Activated T-cell treated with anti-CD3 and anti-CD28 coated beads, Interleukin-2, amount 50 U/mL, for 72 hours (primary cell): ENCODE results near the gene MICOS13. TPM values are rescaled to one million over a fixed set of nuclear protein-coding genes. Genes with fewer than 3 reads are reported as not detected.

Source experiments
- ATAC-seq, 2 donors: fragments of 150-1000 bp; cut with Tn5 transposase; replicated peaks in 1 of 2; 2 replicates each; pipeline ENCODE4 v1.10.0; 2021; ENCODE audit warnings: moderate library complexity in 2 of 2, mild to moderate bottlenecking in 1 of 2
- DNase-seq, 2 donors: peaks; one replicate each; pipeline ENCODE4 v3.0.0; 2021 to 2022; ENCODE audit warnings: mixed read lengths in 1 of 2
- H3K27ac Mint-ChIP-seq: one replicate; pipeline ENCODE4 v1.8.0; 2022; ENCODE audit warnings: mild to moderate bottlenecking, moderate library complexity, mixed read lengths
- H3K27me3 Mint-ChIP-seq: one replicate; pipeline ENCODE4 v1.8.0; 2022; ENCODE audit warnings: low read depth, mixed read lengths
- H3K36me3 Mint-ChIP-seq, 2 donors: one replicate each; pipeline ENCODE4 v1.8.0; 2022; ENCODE audit warnings: mixed read lengths in 2 of 2, mild to moderate bottlenecking in 1 of 2; ENCODE audit not compliant: insufficient read depth in 2 of 2
- H3K4me1 Mint-ChIP-seq: one replicate; pipeline ENCODE4 v1.8.0; 2022; ENCODE audit warnings: low read depth, mixed read lengths
- H3K4me3 Mint-ChIP-seq, 2 donors: one replicate each; pipeline ENCODE4 v1.8.0; 2022; ENCODE audit warnings: mild to moderate bottlenecking in 2 of 2, mixed read lengths in 2 of 2, moderate library complexity in 2 of 2
- H3K9me3 Mint-ChIP-seq, 2 donors: one replicate each; pipeline ENCODE4 v1.8.0; 2022; ENCODE audit warnings: mixed read lengths in 2 of 2
- total RNA-seq, 2 donors: library from RNA; stranded (reverse); gene quantifications; one replicate each; pipeline ENCODE4 v1.2.3, GENCODE V29; 2022

Gene MICOS13
- total RNA-seq, 2 donors from 2014 or later = 33.8 to 34.1 TPM

DNA sequence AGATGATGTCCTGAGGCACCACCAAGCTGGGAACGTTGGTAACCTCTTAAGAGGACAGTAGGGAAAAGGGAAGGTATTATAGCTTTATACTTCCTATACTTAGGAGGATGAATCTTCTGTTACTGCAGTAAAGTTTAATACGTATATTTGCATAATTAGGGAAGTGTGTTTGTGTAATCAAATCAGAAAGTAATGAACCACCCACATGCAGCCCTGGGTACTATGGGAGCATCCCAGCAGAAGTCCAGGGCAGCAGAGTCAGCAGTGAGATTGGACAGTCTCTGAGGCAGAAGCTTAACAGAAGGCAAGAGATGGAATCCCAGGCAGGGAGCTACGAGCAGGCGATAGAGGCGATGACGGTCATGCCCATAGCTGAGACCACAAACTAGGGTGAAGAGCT lies 44.9 kb downstream of the MICOS13 start:
- Mint-ChIP-seq H3K27me3 (no peaks in the 10 kb centered on the region), H3K27ac (peak overlapping the region; percentile 41), H3K36me3 (peaks cover 3 to 24% of the 10 kb centered on the region in 2 donors), H3K4me1 (peaks cover 51% of the 10 kb centered on the region), H3K4me3 (no peak overlapping the region), H3K9me3 (no peaks in the 10 kb centered on the region)
- ATAC-seq (no peak), DNase-seq (no peak)

DNA sequence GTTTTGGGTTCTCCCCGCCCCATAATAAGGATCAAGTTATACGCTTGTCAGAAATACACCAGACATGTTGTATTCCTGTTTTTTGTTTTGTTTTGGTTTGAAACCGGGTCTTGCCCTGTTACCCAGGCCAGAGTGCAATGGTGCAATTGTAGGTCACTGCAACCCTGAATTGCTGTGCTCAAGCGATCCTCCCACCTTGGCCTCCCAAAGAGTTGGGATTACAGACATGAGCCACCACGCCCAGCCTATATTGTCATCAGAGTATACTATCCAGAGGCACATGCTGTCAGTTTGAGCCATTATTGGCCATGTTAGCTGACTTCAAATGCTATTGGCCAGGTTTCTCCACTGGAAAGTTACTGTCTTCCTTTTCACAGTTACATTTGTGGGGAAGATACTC lies 47.7 kb downstream of the MICOS13 start:
- Mint-ChIP-seq H3K27me3 (no peaks in the 10 kb centered on the region), H3K9me3 (no peaks in the 10 kb centered on the region), H3K4me3 (no peak overlapping the region), H3K27ac (peak overlapping the region; percentile 18), H3K36me3 (peaks cover 4 to 28% of the 10 kb centered on the region in 2 donors), H3K4me1 (peaks cover 79% of the 10 kb centered on the region)
- no peak for ATAC-seq
- no peak for DNase-seq

DNA sequence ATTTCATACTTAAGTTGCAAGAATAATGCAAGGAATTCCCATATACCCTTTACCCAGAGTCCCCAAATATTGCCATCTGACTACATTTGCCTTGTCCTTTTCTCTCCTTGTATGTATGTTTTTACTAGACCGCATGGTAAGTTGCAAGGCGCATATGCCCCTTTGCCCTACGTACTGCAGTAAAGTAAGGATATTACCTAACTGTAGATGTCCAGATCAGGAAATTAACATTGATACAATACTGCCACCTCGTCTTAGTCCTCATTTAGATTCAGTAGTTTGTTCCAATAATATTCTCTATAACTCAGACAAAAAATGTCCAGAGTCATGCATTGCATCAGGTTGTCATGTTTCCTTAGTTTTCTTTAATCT lies 48.1 kb downstream of the MICOS13 start:
- DNase-seq = no peak
- H3K9me3 Mint-ChIP-seq = no peaks in the 10 kb centered on the region
- peaks cover 83% of the 10 kb centered on the region for H3K4me1 Mint-ChIP-seq
- no peak overlapping the region for H3K4me3 Mint-ChIP-seq
- H3K36me3 Mint-ChIP-seq = peaks cover 8 to 32% of the 10 kb centered on the region in 2 donors
- ATAC-seq = no peak
- H3K27me3 Mint-ChIP-seq = no peaks in the 10 kb centered on the region
- H3K27ac Mint-ChIP-seq = peak overlapping the region; percentile 18

DNA sequence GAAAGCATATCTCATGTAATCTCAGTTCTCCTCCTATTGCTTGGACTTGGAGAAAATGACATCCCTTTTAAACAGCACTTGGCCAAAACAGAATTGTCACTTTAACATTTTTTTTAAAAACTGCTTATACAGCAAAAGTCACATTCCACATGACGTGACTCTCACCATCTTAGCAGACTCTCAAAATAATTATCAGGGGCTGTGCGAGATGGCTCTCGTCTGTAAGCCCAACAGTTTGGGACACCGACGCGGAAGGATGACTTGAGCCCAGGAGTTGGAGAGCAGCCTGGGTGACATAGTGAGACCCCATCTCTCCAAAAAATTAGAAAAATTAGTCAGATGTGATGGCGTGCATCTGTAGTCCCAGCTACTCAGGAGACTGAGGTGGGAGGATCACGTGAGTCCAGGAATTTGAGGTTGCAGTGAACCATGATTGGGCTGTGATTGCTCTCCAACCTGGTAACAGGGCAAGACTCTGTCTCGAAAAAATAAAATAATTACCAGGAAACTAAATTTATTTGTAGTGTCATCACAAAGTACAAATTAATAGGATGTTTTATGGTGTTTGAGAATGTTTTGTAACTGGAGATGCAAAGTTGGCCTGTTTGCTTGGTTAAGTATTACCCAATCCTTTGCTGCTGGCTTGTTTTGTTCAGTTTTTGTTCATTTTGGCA lies 48.6 kb downstream of the MICOS13 start:
- H3K27me3 Mint-ChIP-seq = no peaks in the 10 kb centered on the region
- peaks cover 8 to 34% of the 10 kb centered on the region in 2 donors for H3K36me3 Mint-ChIP-seq
- DNase-seq (no peak), ATAC-seq (no peak)
- H3K27ac Mint-ChIP-seq = peak overlapping the region; percentile 76
- peaks cover 86% of the 10 kb centered on the region for H3K4me1 Mint-ChIP-seq
- H3K4me3 Mint-ChIP-seq = no peak overlapping the region
- no peaks in the 10 kb centered on the region for H3K9me3 Mint-ChIP-seq

DNA sequence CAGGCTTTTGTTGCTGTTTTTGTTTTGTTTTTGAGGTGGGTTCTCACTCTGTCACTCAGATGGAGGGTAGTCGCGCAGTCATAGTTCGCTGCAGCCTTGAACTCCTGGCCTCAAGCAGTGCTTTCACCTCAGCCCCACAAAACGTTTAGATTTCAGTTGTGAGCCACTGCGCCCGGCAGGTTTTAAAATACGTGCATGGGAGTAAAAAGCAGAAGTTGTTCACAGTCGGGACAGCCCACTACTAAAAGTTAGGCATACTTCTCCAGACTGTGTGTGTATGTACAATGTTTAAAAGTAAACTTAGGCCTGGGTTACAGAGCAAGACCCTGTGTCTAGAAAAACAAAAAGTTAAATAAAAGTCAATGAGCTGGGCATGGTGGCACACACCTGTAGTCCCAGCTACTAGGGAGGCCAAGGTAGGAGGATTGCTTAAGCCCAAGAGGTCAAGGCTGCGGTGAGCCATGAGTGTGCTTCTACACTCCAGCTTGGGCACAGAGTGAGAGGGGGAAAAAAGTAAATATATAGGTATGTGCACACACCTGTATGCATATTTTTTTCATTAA lies 51.3 kb downstream of the MICOS13 start:
- no peak for ATAC-seq
- DNase-seq = no peak
- no peaks in the 10 kb centered on the region for H3K9me3 Mint-ChIP-seq
- peak overlapping the region; percentile 54 to 56 for H3K4me3 Mint-ChIP-seq
- H3K27me3 Mint-ChIP-seq = no peaks in the 10 kb centered on the region
- H3K4me1 Mint-ChIP-seq = peaks cover 92% of the 10 kb centered on the region
- H3K36me3 Mint-ChIP-seq = peaks cover 23 to 44% of the 10 kb centered on the region in 2 donors
- peak overlapping the region; percentile 79 for H3K27ac Mint-ChIP-seq

DNA sequence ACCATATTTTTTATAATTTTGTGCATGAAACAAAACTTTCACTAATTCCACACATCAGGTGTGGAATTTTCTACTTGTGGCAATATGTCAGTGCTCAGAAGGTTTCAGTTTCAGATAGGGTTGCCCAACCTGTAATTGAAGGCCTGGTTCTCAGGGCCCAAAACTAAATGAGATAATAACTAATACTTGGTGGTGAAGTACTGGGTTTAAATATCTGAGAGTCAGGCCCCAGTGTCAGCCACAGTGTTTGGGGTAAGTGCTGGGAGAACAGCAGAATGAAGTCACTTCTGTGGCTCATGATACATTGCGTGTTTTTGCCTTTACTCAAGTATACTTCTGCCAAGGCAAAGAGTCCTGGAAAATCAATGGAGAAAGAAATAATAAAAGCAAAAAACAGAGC lies 51.9 kb downstream of the MICOS13 start:
- Mint-ChIP-seq H3K4me1 (peaks cover 90% of the 10 kb centered on the region), H3K27me3 (no peaks in the 10 kb centered on the region), H3K9me3 (no peaks in the 10 kb centered on the region), H3K4me3 (peak overlapping the region; percentile 54 to 56), H3K27ac (peak overlapping the region; percentile 79), H3K36me3 (peaks cover 23 to 47% of the 10 kb centered on the region in 2 donors)
- DNase-seq (no peak), ATAC-seq (no peak)

Other genes with a start within 250 kb of the MICOS13 start
- gene ZNRF4, start 225.1 kb downstream of the MICOS13 start, total RNA-seq = not detected
- under 1 TPM; 0.91 to 0.93 TPM for gene TINCR, start 112.6 kb downstream of the MICOS13 start, total RNA-seq
- 100 to 1,000 TPM in 1 of 2 donors, 10 to 100 TPM in 1; 83.2 to 106 TPM for gene SAFB2, start 57.7 kb downstream of the MICOS13 start, total RNA-seq
- gene SAFB, start 57.4 kb downstream of the MICOS13 start, total RNA-seq = 100 to 1,000 TPM; 108 to 112 TPM
- 1 to 10 TPM; 3.0 to 5.1 TPM for gene HSD11B1L, start 511 bp upstream of the MICOS13 start, total RNA-seq
- 1,000 to 10,000 TPM; 1,272 to 1,302 TPM for gene RPL36, start 9.8 kb upstream of the MICOS13 start, total RNA-seq
- gene LONP1, start 39.6 kb upstream of the MICOS13 start, total RNA-seq = 100 to 1,000 TPM; 262 to 266 TPM
- gene CATSPERD, start 40.1 kb upstream of the MICOS13 start, total RNA-seq = not detected
- 1 to 10 TPM; 4.6 to 4.7 TPM for gene PRR22, start 104.2 kb upstream of the MICOS13 start, total RNA-seq
- 10 to 100 TPM; 40.7 to 55.8 TPM for gene DUS3L, start 110.6 kb upstream of the MICOS13 start, total RNA-seq
- gene NRTN, start 124.6 kb upstream of the MICOS13 start, total RNA-seq = 1 to 10 TPM; 2.7 to 3.7 TPM
- gene FUT6, start 159.2 kb upstream of the MICOS13 start, total RNA-seq = under 1 TPM in 1 of 2 donors, not detected in 1; 0.21 TPM
- gene FUT3, start 170.9 kb upstream of the MICOS13 start, total RNA-seq = 1 to 10 TPM; 1.7 to 3.6 TPM
- gene FUT5, start 190.0 kb upstream of the MICOS13 start, total RNA-seq = 1 to 10 TPM in 1 of 2 donors, under 1 TPM in 1; 0.44 to 1.7 TPM
- 100 to 1,000 TPM; 158 to 174 TPM for gene NDUFA11, start 223.3 kb upstream of the MICOS13 start, total RNA-seq
- 10 to 100 TPM in 1 of 2 donors, 1 to 10 TPM in 1; 8.7 to 10.5 TPM for gene VMAC, start 224.4 kb upstream of the MICOS13 start, total RNA-seq
- gene CAPS, start 233.7 kb upstream of the MICOS13 start, total RNA-seq = 10 to 100 TPM; 12.9 to 20.9 TPM